Embryonic facial prominence (tissue), 1 donor: ENCODE data around the gene C10orf95.
"Not testable (repeated sequence)": the region's sequence is repeated elsewhere in the genome, so short reads cannot be mapped to it uniquely, and the experiment has no call there.

Source experiments
- DNase-seq: peaks from one replicate; pipeline ENCODE4 v3.0.0-alpha.2; 2016; ENCODE audit errors: extremely low spot score

C10orf95 gene

DNA sequence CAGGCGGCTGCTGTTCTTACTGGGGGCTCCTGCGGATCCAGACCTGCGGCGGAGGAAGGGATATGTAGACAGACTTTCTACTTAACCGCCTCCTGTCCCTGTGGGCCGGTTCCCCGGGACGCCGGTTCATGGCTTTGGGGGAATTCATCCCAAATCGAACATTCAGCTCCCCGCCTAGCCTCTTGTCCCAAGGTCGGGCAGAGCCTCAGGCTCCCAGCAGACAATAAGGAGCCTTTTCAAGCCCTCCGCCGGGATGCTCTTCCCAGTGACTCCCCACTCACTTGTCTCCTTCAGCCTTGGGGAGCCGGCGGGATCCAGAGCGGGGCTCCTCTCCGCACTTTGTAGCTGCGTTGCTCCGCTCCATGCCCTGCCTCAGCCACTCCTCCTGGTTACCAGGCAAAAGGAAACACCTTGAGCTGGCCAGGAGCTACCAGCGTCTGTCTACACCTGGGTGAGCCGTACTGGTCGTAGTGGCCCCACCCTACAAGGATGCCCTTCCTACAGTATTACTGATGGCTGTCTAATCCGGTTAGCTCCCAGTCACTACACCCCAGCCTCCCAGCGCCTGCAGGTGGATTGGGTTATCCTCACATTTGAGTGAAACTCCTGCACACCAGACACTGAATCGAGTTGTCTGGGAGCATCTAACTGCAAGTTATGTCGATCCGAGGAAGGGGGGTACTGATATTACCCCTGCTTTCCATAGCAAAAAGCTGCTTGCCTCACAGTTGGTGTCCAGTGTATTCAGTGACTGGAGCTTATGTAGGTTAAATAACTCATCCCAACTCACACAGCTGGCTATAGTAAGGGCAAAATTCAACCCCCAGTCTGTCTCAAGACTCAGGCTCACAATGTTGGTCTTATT is at the start of gene C10orf95:
C10orf95 (minus strand) TSS at position 439 of the 865 bp plus-strand sequence. CDS start 450 bp downstream, outside the sequence.
- no peak for DNase-seq

DNA sequence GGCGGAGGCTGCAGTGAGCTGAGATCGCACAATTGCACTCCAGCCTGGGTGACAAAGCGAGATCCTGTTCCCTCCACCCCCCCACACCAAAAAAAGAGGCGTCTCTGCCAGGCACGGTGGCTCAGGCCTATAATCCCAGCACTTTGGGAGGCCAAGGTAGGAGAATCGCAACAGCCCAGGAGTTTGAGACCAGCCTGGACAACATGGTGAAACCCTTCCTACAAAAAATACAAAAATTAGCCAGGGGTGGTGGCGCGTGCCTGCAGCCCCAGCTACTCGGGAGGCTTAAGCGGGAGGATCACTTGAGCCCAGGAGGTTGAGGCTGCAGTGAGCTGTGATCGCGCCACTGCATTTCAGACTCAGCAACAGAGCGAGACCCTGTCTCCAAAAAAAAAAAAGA is 49.3 kb upstream of the C10orf95 start:
- not testable (repeated sequence) for DNase-seq

- no peak for DNase-seq
Measured at GRCh38 chr10:102499356-102499755, 48.0 kb upstream of the C10orf95 start.

GRCh38 chr10:102497545-102497944 is 46.2 kb upstream of the C10orf95 start:
- DNase-seq, result no peak

DNA sequence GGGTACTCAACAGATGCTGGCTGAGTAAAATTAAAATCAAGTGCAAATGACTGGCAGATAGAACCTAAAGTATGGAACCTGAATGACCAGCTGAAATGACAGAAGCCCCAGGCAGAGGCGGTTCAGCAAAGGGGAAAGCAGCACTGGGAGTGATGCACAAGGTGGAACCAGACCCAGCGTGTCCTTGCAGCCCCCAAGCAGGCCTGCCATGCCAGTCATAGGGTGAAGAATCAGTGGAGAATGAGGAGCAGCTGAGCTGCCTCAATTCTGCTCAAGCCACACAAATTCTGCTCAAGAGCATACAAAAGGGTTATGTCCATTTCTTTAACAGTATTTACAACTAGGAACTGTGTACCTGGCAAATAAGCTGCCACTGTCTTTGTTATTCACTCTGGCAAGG is 42.4 kb upstream of the C10orf95 start:
- DNase-seq, result no peak

- no peak for DNase-seq
Measured at GRCh38 chr10:102492983-102493382, 41.6 kb upstream of the C10orf95 start.

- no peak for DNase-seq
Measured at GRCh38 chr10:102492344-102492939, 41.1 kb upstream of the C10orf95 start.

DNA sequence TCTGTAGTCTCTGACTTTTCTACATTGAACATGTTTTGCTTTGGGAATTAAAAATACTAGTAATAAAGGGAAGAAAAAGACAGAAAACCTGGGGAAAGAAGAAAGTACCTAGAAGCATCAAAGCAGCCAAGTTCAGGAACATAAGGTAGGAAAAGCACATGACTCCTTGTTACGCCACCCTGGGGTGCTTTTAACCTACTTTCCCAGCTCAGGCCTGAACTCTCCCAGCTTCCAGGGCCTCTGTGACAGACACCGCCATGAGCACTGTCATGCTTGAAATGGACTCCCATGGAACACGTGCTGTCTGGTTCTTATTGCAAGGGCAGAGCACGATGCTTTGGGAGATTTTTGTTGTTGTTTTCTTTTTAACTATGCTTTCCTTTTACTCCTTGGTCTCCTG is 39.8 kb upstream of the C10orf95 start:
- DNase-seq, result no peak

GRCh38 chr10:102485093-102485784 is 33.9 kb upstream of the C10orf95 start:
- DNase-seq, result no peak

- no peak for DNase-seq
Measured at GRCh38 chr10:102484021-102484420, 32.7 kb upstream of the C10orf95 start.

- no peak for DNase-seq
Measured at GRCh38 chr10:102480396-102480795, 29.1 kb upstream of the C10orf95 start.

DNA sequence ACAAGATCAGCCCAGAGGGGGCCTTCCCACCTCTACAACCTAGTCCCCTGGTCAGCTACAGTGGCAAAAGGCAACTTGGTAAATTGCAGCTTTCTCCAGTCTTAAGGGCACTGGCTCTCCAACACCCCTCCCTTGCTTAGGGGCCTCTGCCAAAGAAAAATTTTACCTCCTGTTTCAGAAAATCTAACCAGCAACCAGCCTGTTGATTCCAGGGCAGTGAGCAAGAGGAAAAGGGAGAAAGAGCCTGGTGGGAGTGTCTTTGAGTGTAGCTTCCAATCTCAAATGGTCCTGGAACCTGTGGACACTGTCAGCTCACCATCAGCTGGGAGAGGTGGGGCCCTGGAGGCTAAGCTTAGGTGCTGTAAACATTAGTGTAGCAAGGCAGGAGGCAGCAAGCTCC is 28.3 kb upstream of the C10orf95 start:
- no peak for DNase-seq

- no peak for DNase-seq
Measured at GRCh38 chr10:102476466-102477141, 25.3 kb upstream of the C10orf95 start.

DNA sequence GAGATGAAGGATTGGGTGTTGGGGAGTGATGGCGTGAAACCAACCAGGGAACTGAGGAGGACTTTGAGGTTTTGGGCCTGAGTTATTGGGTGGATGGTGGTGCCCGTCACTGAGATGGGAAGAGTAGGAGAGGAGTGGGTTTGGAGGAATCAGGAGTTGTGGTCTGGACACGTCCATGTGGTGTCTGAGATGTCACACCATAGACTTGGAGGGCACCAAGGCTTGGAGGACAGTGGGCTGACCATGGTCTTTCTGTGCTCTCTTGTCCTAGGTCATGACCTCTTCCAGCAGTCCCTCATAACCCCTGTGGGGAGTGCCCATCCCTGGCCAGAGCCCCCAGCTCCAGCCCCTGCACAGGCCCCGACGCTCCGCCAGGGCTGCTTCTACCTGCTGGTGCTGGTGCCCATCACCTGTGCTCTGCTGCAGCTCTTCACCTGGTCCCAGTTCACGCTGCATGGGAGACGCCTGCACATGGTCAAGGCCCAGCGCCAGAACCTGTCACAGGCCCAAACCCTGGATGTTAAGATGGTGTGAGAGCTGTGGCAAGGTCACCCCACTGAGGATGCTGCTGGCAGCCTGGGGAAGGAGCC is 24.2 kb upstream of the C10orf95 start:
- DNase-seq, result no peak

- DNase-seq, result no peak
Measured at GRCh38 chr10:102473445-102474331, 22.3 kb upstream of the C10orf95 start.

- no peak for DNase-seq
Measured at GRCh38 chr10:102470579-102471546, 19.5 kb upstream of the C10orf95 start.

- DNase-seq, result no peak
Measured at GRCh38 chr10:102468683-102469082, 17.3 kb upstream of the C10orf95 start.

GRCh38 chr10:102467971-102468438 is 16.7 kb upstream of the C10orf95 start:
- no peak for DNase-seq

- no peak for DNase-seq
Measured at GRCh38 chr10:102467318-102467717, 16.0 kb upstream of the C10orf95 start.
